Measurements from ENCODE around the gene C4orf36.

C4orf36 gene

DNA sequence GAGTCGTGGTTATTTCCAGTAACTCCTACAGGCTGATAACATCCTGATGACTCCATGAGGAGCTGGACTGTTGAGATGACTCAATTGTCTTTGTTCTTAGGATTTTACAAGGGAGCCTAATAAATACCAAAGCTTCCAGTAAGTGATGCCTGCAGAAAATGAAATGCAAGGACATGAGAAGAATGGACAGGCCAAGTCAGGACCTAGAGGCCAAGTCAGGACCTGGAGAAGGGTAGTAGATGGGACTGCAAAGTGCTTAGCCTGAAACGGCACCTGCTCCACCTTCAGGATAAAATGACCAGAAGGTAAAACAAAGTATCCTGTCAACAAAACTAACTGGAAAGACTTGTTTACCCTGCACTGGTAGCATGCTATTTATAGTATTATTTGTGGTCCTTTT is 36.6 kb downstream of the C4orf36 start:
- no peak for DNase-seq

DNA sequence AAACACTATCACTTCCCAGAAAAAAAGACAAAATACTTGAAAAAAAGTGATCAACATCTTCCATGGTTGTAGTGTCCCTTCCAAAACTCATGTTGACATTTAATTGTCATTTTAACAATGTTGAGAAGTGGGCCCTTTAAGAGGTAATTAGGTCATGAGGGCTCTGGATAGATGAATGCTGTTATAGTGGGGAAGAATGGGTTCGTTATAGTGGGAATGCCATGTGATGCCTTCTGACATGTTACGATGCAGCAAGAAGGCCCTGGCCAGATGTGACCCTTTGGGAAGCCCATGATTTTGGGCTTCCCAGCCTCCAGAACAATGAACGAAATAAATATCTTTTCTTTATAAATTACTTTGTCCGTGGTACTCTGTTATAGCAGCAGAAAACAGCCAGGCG is 39.0 kb downstream of the C4orf36 start:
- no peak for DNase-seq

DNA sequence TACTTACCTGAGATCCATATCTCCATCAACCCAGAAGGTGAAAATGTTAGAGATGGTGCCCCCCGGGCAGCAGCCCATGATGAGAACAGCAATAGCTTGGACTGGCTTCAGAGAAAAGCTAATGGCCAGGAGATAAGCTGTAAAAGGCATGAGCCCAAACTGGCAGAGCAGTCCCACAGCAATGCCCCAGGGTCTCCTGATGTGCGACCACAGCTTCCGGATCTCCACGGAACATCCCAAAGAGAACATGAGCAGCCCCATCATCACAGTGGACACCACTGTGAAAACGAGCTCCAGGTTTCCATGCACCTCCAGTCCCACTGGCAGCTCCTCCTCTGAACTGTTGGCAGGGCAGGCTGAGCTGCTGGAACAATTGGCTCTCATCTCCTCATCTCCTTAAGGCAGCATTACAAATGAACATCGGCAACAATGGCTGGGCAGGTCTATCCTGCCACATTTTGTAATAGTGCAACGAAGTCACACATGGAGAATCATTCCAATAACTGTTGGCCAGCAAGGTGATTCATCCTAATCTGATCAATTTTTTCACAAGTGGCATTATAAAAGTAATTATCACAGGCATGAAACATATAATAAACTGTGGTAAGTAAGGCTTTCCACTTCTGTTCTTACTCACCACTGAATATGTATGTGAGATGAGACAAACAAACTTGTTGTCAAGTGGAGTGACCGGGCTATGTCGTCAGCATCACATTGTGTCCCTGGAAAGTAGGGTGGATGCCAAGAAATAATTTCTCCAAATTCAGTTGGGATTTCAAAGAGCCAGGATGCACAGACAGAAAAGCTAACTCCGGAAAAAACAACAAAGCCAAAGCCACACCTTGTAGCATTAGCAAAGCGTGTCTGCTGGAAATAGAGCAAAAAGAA is 43.2 kb downstream of the C4orf36 start, which contains the start of gene SLC10A6:
Gene SLC10A6 (minus strand): TSS at position 653 of the 888 bp plus-strand sequence. CDS start 269 bp downstream, at position 384.
- DNase-seq = no peak

DNA sequence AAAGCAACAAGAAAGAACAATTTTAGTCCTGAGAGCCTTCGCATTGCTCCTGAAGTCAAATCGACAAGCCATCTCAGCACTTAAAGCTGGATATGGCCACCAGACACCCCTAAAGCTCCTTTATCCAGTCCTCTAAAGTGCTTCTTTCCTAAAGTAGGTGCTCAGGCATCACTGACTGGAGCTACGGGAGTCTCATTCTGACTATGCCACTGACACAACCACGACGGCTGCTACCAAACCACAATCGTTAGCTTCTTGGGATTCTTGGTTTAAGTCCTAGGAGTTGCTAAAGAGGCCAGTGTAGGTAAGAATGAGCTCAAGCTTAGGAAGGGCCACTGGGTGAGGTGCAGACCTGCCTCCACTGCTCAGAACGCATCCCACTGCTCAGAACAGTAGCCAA is 44.1 kb downstream of the C4orf36 start:
- DNase-seq = no peak

DNA sequence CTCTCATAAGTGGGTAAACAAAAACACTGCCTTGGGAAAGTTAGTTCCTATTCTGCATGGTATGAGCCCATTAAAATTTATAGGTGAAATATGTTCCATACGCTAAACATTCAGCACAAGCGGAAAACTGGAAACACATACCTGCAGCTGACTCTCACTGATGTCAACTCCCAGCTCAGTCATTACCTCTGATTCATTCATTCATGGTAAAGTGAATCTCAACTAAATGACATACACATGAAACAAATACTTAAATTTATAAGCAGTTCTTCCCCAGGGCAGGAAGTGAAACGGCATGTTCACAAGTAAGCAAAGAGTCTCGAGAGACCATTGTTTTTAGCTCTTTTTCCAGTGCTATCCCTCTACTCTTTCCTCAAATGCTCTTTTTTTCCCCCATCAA is 44.7 kb downstream of the C4orf36 start:
- no peak for DNase-seq

DNA sequence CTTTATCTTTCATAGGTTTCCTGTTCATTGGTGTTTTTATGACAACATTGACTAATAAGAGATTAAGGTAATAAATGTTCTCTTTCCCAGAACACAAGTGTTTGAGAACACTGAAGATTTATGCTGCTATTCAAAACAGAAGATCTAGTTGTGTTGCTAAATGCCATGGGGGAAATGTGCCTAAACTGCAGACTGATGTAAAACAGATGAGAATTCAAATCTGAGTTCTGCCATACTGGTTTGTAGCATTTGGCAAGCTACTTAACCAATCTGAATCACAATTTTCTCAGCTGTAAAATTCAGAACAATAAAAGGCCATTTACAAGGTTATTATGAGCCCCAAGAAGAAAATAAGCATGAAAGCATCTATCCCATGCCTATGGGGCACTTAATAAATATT is 45.3 kb downstream of the C4orf36 start:
- no peak for DNase-seq

DNA sequence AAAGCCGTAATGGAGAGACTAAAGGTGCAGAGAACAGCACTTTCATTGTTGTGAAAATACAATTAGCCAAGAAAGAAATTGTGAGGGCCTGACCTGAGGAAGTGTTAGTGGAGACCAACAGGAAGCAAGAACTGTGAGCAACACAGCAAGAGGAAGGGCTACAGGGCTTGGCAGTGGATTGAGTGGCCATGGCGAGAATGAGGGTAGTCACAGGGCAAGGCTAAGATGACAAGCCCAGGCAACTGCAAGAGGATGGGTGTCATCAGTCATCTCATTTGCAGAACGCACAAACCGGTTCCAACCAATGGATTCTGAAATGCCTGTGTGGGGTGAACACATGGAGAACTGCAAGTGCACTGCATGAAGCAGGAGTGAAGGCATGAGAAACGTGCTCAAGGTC is 46.6 kb downstream of the C4orf36 start:
- no peak for DNase-seq

DNA sequence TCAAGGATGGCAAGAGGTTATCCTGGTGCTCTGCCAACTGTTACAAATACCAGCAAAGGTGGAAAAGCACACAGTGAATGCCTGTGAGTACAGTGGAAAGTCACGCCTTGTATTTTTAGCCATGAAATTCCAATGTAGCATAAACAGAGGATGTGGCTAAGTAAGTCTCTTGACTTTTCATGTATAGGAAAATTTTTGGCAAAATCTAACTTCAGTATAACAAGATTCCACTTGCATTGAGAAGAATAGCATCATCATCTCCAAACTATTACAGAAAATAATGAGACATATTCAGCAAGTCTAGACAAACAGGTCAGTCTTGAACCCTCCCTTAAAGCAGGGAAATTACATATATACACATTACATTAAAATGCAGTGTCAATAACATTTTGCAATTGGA is 50.9 kb downstream of the C4orf36 start:
- no peak for DNase-seq

DNA sequence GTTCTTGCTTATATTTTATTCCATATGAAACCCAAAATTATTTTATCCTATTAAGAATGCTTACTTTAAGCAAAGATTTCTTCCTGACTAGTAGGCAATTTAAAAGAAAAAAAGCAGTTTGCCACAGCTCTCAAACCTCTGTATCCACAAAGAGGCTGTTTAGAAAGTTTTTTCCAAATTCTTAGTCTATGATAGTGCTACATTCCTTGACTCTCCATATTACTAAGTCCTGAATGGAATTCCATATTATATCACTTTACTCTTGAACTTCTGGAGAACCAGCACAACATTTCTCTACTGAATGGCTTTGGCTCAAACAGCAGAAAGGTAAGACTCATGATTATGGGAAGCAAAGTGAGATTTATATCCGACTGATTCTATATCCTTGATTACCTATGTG is 51.4 kb downstream of the C4orf36 start:
- no peak for DNase-seq

DNA sequence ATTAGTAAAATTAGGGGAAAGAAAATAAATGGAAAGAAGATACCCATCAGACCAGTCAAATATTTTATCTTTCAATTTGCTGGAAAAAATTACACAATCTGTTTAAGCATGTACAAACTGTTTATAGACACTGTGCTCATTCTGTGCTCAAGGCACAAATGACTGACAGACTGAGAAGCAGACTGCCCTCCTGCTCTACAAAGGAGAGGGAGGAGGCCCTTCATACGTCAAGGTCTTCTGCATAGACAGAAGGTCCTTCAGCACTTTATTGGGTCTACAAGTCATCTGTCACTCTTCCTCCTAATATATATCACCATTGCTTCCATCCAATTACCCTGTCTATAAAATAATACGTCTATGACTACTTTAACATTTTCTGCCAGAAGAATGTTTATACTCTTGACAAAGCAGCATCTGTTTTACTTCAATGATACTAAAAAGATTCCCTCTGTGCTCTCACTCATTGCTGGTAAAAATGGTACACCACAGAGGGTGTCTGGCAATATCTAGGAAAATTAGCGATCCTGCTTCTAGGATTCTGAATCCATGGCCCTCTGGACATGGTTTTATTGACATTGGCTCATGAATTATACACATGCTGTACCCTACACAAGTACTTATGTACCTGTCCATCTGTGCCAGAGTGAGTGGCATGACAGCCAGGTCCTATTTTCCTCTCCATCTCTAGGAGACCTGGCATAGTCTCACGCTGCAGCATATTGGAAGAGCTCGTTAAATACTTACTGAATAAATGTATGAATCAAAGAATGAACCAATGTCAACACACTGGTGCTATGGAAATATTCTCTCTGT is 54.3 kb downstream of the C4orf36 start:
- no peak for DNase-seq

DNA sequence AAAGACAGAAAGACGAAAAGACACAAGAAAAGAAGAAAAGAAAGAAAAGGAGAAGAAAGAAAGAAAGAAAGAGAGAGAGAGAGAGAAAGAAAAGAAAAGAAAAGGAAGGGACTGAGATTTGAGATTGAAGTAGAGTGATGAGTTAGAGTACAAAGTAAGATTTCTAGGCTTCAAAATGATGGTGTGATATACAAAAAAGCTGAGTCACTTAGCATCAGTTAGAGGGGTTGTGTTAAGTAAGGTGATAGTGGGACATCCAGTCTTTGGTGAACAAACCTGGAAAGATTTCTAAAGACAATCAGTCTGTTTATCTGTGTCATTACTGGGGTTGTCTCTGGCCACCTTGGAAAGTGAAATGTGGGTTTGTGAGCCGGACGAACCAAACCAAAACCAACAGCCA is 56.5 kb downstream of the C4orf36 start:
- DNase-seq = no peak

DNA sequence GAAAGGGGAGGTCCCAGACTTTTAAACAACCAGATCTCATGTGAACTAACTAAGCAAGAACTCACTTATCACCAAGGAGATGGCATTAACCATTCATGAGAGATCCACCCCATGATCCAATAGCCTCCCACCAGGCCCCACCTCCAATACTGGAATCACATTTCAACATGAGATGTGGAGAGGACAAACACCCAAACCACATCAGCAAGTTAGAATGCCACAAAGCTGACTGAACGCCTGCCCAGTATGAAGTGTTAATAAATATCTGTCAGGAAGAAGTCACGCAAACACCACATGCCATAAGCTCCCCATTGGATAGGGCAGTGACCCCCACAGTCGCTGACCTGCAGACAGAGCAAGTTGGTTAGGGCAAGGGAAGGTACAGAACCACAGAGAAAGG is 57.3 kb downstream of the C4orf36 start:
- DNase-seq = no peak

DNA sequence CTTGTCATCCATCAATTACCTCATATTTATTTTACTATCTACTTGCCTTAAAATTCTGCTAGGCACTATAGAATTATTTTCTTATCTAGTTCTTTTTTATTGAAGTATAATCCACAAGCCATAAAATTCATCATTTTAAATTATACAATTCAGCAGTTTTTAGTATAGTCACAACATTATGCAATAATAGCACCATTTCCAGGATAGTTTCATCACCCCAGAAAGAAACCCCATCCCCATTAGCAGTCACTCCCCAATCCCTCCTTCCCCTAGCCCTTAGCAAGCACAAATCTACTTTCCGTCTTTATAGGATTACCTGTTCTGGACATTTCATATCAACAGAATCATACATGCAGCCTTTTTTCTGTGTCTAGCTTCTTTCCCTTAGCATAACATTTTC is 58.6 kb downstream of the C4orf36 start:
- DNase-seq = no peak

DNA sequence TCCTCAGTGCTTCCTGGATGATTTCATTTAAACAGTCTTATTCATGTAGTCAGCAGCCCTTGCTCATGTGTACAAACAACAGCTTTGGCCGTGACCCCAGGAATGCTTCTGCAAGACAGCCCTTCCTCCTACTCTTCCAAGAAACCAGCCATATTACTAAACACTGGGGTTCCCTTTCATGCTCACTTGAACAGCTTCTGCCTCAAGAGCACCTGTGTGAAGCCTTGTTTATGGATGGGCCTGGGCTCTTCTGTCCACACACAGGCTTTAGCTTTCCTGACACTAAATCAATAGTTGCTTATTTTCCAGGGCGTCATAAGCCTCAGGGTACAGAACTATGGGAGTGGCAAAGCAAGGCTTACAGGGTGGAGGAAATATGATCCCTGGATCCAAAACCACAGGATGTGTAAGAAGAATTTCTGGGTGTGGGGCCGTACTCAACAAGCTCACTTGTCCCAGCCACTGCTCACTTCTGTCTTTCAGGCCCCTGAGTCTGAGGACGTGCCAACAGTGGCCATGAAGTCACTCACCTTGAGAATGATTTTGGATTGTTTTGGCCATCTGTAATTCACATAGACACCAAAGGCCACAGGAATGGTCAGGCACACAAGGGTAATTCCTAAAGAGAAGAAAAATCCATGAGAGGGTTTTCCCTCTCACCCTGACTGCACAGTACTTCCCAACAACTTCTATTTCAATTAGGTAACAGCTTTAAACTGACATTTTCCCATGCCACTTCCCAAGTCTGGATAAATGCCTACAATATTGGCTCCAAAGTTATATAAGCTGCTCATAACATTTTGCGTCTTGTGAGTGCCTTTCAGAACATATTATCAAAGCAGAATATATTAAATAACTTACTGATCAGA is 60.7 kb downstream of the C4orf36 start:
- DNase-seq = peak; percentile 18
